Measurements from ENCODE around the gene MBOAT1. TPM values are rescaled to one million over a fixed set of nuclear protein-coding genes. Genes with fewer than 3 reads are reported as not detected.

Gene MBOAT1
- polyA plus RNA-seq, 2 of the 4 experiments (the other 2 are of a cell fraction) = 1.9 to 5.5 TPM

DNA sequence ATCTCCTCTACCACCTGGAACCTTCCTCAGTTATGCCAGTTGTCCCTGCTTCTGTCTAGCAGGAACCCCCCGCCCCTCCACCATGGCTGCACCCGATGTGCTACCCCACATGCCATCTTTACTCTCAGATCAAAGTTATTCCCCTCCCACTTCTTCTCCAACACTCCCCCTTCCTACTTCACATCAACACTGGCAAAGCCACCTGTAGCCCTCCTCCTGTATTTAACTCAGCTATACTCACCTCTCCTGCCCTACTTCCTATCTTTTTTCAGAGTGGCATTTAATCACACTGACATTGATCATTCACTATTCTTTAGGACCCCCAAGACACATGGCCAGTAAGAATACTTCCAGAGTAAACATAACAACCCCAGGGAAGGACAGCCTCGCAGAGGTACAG is 84.3 kb downstream of the MBOAT1 start:
- no peak overlapping the region for H3K27ac ChIP-seq
- no peaks in the 10 kb centered on the region for H3K9me3 ChIP-seq
- CTCF ChIA-PET = interaction anchor here (1.3 to 5.2 kb wide), 6 partner anchors 8 to 400 kb away, joined by 3 to 34 read pairs (median 13); no protein-coding TSS in a partner anchor
- H3K4me2 ChIP-seq = no peak overlapping the region
- TF ChIP-seq CBX2 (IDR thresholded peaks at IDR 0.05; ENCODE audit: borderline replicate concordance, low read depth) (no peak), RNF2 (IDR thresholded peaks at IDR 0.05; ENCODE audit: borderline replicate concordance, low read depth) (no peak), JUN (IDR thresholded peaks at IDR 0.05) (no peak), RAD21 (conservative IDR thresholded peaks at IDR 0.05 in 1 of 2, IDR thresholded peaks at IDR 0.05 in 1 of 2) (no peak), NFE2L2 (conservative IDR thresholded peaks at IDR 0.05; ENCODE audit: low read length) (no peak), SREBF2 (IDR thresholded peaks at IDR 0.05) (no peak)
- TF ChIP-seq, protein P1, sequence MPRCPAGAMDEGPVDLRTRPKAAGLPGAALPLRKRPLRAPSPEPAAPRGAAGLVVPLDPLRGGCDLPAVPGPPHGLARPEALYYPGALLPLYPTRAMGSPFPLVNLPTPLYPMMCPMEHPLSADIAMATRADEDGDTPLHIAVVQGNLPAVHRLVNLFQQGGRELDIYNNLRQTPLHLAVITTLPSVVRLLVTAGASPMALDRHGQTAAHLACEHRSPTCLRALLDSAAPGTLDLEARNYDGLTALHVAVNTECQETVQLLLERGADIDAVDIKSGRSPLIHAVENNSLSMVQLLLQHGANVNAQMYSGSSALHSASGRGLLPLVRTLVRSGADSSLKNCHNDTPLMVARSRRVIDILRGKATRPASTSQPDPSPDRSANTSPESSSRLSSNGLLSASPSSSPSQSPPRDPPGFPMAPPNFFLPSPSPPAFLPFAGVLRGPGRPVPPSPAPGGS (IDR thresholded peaks at IDR 0.05) = no peak
- TF ChIP-seq, protein P2, sequence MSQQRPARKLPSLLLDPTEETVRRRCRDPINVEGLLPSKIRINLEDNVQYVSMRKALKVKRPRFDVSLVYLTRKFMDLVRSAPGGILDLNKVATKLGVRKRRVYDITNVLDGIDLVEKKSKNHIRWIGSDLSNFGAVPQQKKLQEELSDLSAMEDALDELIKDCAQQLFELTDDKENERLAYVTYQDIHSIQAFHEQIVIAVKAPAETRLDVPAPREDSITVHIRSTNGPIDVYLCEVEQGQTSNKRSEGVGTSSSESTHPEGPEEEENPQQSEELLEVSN (IDR thresholded peaks at IDR 0.05; ENCODE audit: borderline replicate concordance, low read depth) = no peak
- 85% methylated on average over 3 of the region's 3 CpGs for WGBS (ENCODE audit: missing lambda C conversion rate)
- no peak for FAIRE-seq
- H3K4me1 ChIP-seq = peaks cover 21% of the 10 kb centered on the region
- no peak for ATAC-seq
- H3K4me3 ChIP-seq = no peak overlapping the region
- POLR2A ChIA-PET = no interaction called here
- DNase-seq (ENCODE audit: low read depth in 1 of 2, low spot score in 1 of 2) = no peak

DNA sequence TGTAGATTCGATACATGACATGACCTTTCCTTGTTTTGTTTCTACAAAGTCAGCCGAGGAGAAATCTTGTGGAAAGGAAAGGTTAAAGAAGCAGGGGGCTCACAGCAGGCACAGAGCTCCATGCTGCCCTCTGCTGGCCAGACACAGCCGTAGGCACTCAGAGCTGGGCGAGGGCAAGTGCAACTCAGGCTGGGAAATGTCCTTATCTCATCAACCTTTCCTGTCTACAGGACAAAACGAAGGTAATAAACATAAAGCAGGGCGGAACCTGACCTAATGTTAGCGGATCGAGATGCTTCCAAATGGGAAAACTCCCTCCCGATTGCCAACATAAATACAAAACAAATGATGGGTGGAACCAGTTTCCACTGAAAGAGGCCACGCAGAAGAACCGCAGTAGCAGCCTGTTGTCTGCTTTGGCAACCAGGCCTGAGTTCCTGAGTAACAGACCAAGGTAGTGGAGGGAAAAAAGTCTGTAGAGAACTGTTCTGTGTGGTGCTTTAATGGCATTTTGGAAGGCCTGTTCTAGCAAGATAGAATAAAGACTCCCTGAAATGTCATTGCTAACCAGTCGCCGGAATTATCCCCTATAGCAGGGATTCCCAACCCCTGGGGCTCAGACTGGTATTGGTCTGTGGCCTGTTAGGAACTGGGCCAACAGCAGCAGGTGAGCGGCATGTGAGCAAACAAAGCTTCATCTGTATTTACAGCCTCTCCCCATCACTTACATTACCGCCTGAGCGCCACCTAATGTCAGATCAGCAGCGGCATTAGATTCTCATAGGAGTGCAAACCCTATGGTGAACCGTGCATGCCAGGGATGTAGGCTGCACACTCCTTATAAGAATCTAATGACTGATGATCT is 85.2 kb downstream of the MBOAT1 start:
- no peak overlapping the region for H3K27ac ChIP-seq
- TF ChIP-seq, protein P1 (IDR thresholded peaks at IDR 0.05) = no peak
- TF ChIP-seq RAD21 (conservative IDR thresholded peaks at IDR 0.05 in 1 of 2, IDR thresholded peaks at IDR 0.05 in 1 of 2) (peak; percentile 41 to 50; a peak in 3 of 5 replicates), NPAS2 (CRISPR knock-in tag; IDR thresholded peaks at IDR 0.05; ENCODE audit: borderline replicate concordance) (no peak), SMC3 (IDR thresholded peaks at IDR 0.05) (peak; percentile 58), KDM5A (IDR thresholded peaks at IDR 0.05) (no peak)
- TF ChIP-seq, protein P3, sequence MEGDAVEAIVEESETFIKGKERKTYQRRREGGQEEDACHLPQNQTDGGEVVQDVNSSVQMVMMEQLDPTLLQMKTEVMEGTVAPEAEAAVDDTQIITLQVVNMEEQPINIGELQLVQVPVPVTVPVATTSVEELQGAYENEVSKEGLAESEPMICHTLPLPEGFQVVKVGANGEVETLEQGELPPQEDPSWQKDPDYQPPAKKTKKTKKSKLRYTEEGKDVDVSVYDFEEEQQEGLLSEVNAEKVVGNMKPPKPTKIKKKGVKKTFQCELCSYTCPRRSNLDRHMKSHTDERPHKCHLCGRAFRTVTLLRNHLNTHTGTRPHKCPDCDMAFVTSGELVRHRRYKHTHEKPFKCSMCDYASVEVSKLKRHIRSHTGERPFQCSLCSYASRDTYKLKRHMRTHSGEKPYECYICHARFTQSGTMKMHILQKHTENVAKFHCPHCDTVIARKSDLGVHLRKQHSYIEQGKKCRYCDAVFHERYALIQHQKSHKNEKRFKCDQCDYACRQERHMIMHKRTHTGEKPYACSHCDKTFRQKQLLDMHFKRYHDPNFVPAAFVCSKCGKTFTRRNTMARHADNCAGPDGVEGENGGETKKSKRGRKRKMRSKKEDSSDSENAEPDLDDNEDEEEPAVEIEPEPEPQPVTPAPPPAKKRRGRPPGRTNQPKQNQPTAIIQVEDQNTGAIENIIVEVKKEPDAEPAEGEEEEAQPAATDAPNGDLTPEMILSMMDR (IDR thresholded peaks at IDR 0.05) = peak; percentile 66
- TF ChIP-seq, protein P4, sequence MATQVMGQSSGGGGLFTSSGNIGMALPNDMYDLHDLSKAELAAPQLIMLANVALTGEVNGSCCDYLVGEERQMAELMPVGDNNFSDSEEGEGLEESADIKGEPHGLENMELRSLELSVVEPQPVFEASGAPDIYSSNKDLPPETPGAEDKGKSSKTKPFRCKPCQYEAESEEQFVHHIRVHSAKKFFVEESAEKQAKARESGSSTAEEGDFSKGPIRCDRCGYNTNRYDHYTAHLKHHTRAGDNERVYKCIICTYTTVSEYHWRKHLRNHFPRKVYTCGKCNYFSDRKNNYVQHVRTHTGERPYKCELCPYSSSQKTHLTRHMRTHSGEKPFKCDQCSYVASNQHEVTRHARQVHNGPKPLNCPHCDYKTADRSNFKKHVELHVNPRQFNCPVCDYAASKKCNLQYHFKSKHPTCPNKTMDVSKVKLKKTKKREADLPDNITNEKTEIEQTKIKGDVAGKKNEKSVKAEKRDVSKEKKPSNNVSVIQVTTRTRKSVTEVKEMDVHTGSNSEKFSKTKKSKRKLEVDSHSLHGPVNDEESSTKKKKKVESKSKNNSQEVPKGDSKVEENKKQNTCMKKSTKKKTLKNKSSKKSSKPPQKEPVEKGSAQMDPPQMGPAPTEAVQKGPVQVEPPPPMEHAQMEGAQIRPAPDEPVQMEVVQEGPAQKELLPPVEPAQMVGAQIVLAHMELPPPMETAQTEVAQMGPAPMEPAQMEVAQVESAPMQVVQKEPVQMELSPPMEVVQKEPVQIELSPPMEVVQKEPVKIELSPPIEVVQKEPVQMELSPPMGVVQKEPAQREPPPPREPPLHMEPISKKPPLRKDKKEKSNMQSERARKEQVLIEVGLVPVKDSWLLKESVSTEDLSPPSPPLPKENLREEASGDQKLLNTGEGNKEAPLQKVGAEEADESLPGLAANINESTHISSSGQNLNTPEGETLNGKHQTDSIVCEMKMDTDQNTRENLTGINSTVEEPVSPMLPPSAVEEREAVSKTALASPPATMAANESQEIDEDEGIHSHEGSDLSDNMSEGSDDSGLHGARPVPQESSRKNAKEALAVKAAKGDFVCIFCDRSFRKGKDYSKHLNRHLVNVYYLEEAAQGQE (IDR thresholded peaks at IDR 0.05) = no peak
- ATAC-seq (peak; percentile 92 to 98), FAIRE-seq (no peak), DNase-seq (ENCODE audit: low read depth in 1 of 2, low spot score in 1 of 2) (peak; percentile 40 to 41)
- ChIA-PET CTCF (interaction anchor here (0.6 to 5.2 kb wide), 19 partner anchors 9 to 401 kb away, joined by 3 to 34 read pairs (median 5); partner anchors contain the start of gene MBOAT1), POLR2A (no interaction called here)
- H3K4me3 ChIP-seq = no peak overlapping the region
- WGBS (ENCODE audit: missing lambda C conversion rate) = 27% methylated on average over 18 of the region's 18 CpGs
- no peaks in the 10 kb centered on the region for H3K9me3 ChIP-seq
- peaks cover 21% of the 10 kb centered on the region for H3K4me1 ChIP-seq
- peak overlapping the region; percentile 43 for H3K4me2 ChIP-seq

All from A549 (cell line).